NCI-H2227 (cell line): ENCODE data around the gene HLA-DQA1.
A peak's percentile ranks its signal among the peaks of the same experiment; 100 is the strongest.
"Not testable (repeated sequence)": the region's sequence is repeated elsewhere in the genome, so short reads cannot be mapped to it uniquely, and the experiment has no call there.

ENCODE experiments used
- DNase-seq: peaks from one replicate; lab custom pipeline; 2025; ENCODE audit not compliant: unreplicated experiment; lab: John Stamatoyannopoulos, UW

HLA-DQA1 gene

GRCh38 chr6:32657819-32658218 lies 20.6 kb downstream of the HLA-DQA1 start:
- DNase-seq: not testable (repeated sequence)

- no peak for DNase-seq
These were observed 21.2 kb downstream of the HLA-DQA1 start for GRCh38 chr6:32658268-32658897.

- DNase-seq: no peak
These were observed 22.8 kb downstream of the HLA-DQA1 start for GRCh38 chr6:32659856-32660595.

GRCh38 chr6:32662099-32662498 lies 24.9 kb downstream of the HLA-DQA1 start:
- no peak for DNase-seq

- no peak for DNase-seq
These were observed 25.6 kb downstream of the HLA-DQA1 start for GRCh38 chr6:32662836-32663235.

- no peak for DNase-seq
These were observed 27.1 kb downstream of the HLA-DQA1 start for GRCh38 chr6:32664354-32664753.

- DNase-seq: no peak
These were observed 27.7 kb downstream of the HLA-DQA1 start for GRCh38 chr6:32664827-32665362.

GRCh38 chr6:32665661-32666060 lies 28.5 kb downstream of the HLA-DQA1 start:
- no peak for DNase-seq

- peak; percentile 16 for DNase-seq
These were observed 29.5 kb downstream of the HLA-DQA1 start, which contains the start of gene HLA-DQB1 for GRCh38 chr6:32666420-32667300. Gene HLA-DQB1 (minus strand): TSS chr6:32666657. CDS start chr6:32666607, 50 bp downstream.

- no peak for DNase-seq
These were observed 31.1 kb downstream of the HLA-DQA1 start for GRCh38 chr6:32668226-32668747.

- DNase-seq: no peak
These were observed 32.0 kb downstream of the HLA-DQA1 start for GRCh38 chr6:32669240-32669639.

- DNase-seq: no peak
These were observed 32.7 kb downstream of the HLA-DQA1 start for GRCh38 chr6:32669893-32670292.

GRCh38 chr6:32671908-32672307 lies 34.7 kb downstream of the HLA-DQA1 start:
- DNase-seq: not testable (repeated sequence)

- not testable (repeated sequence) for DNase-seq
These were observed 36.9 kb downstream of the HLA-DQA1 start for GRCh38 chr6:32674123-32674522.

- no peak for DNase-seq
These were observed 42.3 kb downstream of the HLA-DQA1 start for GRCh38 chr6:32679492-32679891.

GRCh38 chr6:32680055-32680454 lies 42.8 kb downstream of the HLA-DQA1 start:
- no peak for DNase-seq

GRCh38 chr6:32684246-32684645 lies 47.0 kb downstream of the HLA-DQA1 start:
- DNase-seq: no peak

- no peak for DNase-seq
These were observed 48.4 kb downstream of the HLA-DQA1 start for GRCh38 chr6:32685603-32686002.

- DNase-seq: no peak
These were observed 52.6 kb downstream of the HLA-DQA1 start for GRCh38 chr6:32689531-32690501.

- DNase-seq: no peak
These were observed 54.8 kb downstream of the HLA-DQA1 start for GRCh38 chr6:32692019-32692418.
